ENCODE results near the gene ZBTB6.

DNA sequence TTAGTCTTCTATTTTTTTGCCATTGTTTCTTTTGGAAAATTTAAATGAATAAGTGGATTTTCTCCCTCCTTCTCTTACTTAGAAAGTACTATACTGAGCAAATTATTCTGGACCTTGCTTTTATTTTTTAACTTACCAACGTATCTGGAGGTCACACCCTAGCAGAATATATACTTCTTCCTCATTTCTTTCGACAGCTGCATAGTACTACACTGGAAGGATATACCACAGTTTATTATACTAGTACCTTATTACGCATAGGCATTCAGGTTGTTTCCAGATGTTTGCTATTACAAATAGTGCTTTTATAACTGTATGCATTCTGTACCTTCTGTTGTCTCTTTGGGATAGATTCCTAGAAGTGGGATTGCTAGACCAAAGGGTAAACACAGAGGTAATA, 24.6 kb downstream of the ZBTB6 start:
- TF ChIP-seq CTCF (IDR thresholded peaks at IDR 0.05), result no peak
- no peak for TF ChIP-seq POLR2A (IDR thresholded peaks at IDR 0.05)
